Stimulated activated naive CD8-positive, alpha-beta T cell treated with anti-CD3 and anti-CD28 coated beads, Interleukin-15, Interleukin-2, amounts not matched to agents 100 ng/mL and 50 ng/mL, for 24 hours (primary cell): ENCODE results near the gene PVALB.

ENCODE experiments used
- H3K27ac Mint-ChIP-seq: one replicate; pipeline ENCODE4 v1.8.0; 2021; ENCODE audit warnings: mild to moderate bottlenecking, mixed read lengths
- H3K27me3 Mint-ChIP-seq: one replicate; pipeline ENCODE4 v1.8.0; 2021; ENCODE audit warnings: mixed read lengths
- H3K36me3 Mint-ChIP-seq: one replicate; pipeline ENCODE4 v1.8.0; 2021; ENCODE audit warnings: low read depth, mixed read lengths
- H3K4me1 Mint-ChIP-seq: one replicate; pipeline ENCODE4 v1.8.0; 2021; ENCODE audit warnings: low read depth, mixed read lengths
- H3K4me3 Mint-ChIP-seq: one replicate; pipeline ENCODE4 v1.8.0; 2021; ENCODE audit warnings: mild to moderate bottlenecking, mixed read lengths
- H3K9me3 Mint-ChIP-seq: one replicate; pipeline ENCODE4 v1.8.0; 2021; ENCODE audit warnings: mixed read lengths

Gene PVALB

DNA sequence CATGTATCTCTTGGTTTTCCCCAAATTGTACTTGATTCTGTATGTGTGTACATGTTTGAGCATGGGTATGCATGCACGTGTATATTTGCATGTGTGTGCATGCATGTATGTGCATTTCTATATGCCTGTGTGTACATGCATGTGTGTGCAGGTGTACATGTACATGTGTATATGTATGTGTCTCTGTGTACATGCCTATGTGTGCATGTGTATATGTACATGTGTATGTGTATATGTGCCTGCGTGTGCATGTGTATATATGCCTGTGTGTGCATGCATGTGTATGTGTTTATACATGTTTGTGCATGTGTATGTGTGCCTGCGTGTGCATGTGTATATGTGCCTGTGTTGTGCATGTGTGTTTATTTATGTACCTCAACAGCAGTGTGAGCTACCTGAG, 38.6 kb upstream of the PVALB start:
- Mint-ChIP-seq H3K9me3 (no peaks in the 10 kb centered on the region), H3K4me1 (peaks cover 24% of the 10 kb centered on the region), H3K27ac (no peak overlapping the region), H3K27me3 (peaks cover 5% of the 10 kb centered on the region), H3K4me3 (no peak overlapping the region), H3K36me3 (no peaks in the 10 kb centered on the region)

- Mint-ChIP-seq H3K9me3 (no peaks in the 10 kb centered on the region), H3K27ac (peak overlapping the region; percentile 70), H3K27me3 (peaks cover 5% of the 10 kb centered on the region), H3K36me3 (no peaks in the 10 kb centered on the region), H3K4me3 (peak overlapping the region; percentile 56), H3K4me1 (peaks cover 17% of the 10 kb centered on the region)
These were observed 36.7 kb upstream of the PVALB start for GRCh38 chr22:36853407-36854099.

- no peaks in the 10 kb centered on the region for H3K36me3 Mint-ChIP-seq
- H3K27me3 Mint-ChIP-seq = peaks cover 5% of the 10 kb centered on the region
- H3K9me3 Mint-ChIP-seq = no peaks in the 10 kb centered on the region
- H3K4me3 Mint-ChIP-seq = no peak overlapping the region
- H3K27ac Mint-ChIP-seq = no peak overlapping the region
- H3K4me1 Mint-ChIP-seq = peaks cover 17% of the 10 kb centered on the region
These were observed 35.5 kb upstream of the PVALB start for GRCh38 chr22:36852056-36852973.

DNA sequence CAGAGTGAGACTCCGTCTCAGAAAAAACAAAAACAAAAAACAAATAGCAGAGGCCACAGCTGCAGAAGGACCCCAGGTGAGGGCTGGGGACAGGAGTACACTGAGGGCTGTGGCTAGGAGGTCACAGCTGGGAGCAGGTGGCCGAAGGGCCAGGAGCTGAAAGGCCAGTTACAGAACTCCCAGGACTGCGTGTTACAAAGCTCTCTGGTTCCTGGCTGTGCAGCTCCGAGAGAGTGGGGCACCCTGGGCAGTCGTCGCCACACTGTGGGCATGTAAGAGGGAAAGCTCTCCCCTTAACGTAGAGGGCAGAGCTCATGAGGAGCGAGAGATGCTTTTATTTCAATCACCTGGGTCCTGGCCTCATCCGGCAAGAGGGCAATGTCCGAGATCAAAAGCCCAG, 33.8 kb upstream of the PVALB start:
- no peak overlapping the region for H3K27ac Mint-ChIP-seq
- no peak overlapping the region for H3K4me3 Mint-ChIP-seq
- H3K36me3 Mint-ChIP-seq = no peaks in the 10 kb centered on the region
- no peaks in the 10 kb centered on the region for H3K9me3 Mint-ChIP-seq
- peaks cover 5% of the 10 kb centered on the region for H3K27me3 Mint-ChIP-seq
- H3K4me1 Mint-ChIP-seq = peaks cover 8% of the 10 kb centered on the region

- Mint-ChIP-seq H3K36me3 (no peaks in the 10 kb centered on the region), H3K27me3 (peaks cover 8% of the 10 kb centered on the region), H3K9me3 (no peaks in the 10 kb centered on the region)
These were observed 33.2 kb upstream of the PVALB start for GRCh38 chr22:36850056-36850455.

DNA sequence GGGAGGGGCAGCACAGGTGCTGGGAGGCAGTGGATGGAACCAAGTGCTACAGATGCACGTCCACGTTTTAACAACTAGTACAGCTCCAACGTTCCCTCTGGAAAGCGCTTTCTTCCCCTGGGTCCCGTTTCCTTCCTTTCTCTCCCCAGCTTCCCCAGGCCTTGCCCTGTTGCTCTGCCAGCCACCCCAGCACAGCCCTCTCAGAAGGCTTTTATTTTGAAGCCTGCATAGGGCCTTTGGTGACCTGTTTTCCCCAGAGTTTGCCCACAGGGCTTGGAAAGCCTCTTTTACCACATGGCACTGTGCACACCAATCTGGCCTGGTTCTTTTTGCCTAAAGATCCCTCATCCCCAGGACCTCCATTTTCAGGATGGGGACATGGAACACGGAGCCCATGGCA, 30.1 kb upstream of the PVALB start:
- Mint-ChIP-seq H3K4me3 (no peak overlapping the region), H3K27ac (no peak overlapping the region), H3K9me3 (no peaks in the 10 kb centered on the region), H3K4me1 (no peaks in the 10 kb centered on the region), H3K27me3 (peaks cover 22% of the 10 kb centered on the region), H3K36me3 (no peaks in the 10 kb centered on the region)

More at GRCh38 chr22:36850056-36850455, 33.2 kb upstream of the PVALB start:
- no peak overlapping the region for H3K27ac Mint-ChIP-seq
- no peak overlapping the region for H3K4me3 Mint-ChIP-seq
- peaks cover 8% of the 10 kb centered on the region for H3K4me1 Mint-ChIP-seq

- Mint-ChIP-seq H3K27ac (no peak overlapping the region), H3K4me1 (no peaks in the 10 kb centered on the region), H3K27me3 (peaks cover 22% of the 10 kb centered on the region), H3K4me3 (no peak overlapping the region), H3K36me3 (no peaks in the 10 kb centered on the region), H3K9me3 (no peaks in the 10 kb centered on the region)
These were observed 29.4 kb upstream of the PVALB start for GRCh38 chr22:36846271-36846670.

DNA sequence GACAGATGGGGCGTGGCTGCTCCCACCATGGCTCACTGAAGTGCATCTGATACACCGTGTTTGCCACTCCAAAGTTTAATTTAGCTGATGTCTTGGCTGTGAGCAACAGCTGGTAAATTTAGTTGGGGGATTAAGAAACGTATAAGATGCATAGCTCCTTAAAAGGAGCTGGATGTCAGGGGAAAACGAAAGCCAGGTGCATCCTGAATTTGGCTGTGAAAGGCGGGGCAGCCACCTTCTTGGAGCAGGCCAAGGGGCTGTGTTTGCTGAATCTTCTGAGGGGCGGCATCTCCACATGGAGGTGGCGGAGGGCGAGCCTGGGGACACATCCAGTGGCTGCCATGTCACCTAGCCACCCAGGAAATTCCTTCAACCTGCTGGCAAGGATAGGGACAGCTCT, 23.3 kb upstream of the PVALB start:
- H3K27me3 Mint-ChIP-seq = peaks cover 29% of the 10 kb centered on the region
- peaks cover 8% of the 10 kb centered on the region for H3K4me1 Mint-ChIP-seq
- H3K4me3 Mint-ChIP-seq = no peak overlapping the region
- peaks cover 5% of the 10 kb centered on the region for H3K9me3 Mint-ChIP-seq
- no peak overlapping the region for H3K27ac Mint-ChIP-seq
- H3K36me3 Mint-ChIP-seq = peaks cover 6% of the 10 kb centered on the region

GRCh38 chr22:36839356-36840073, 22.7 kb upstream of the PVALB start:
- peaks cover 24% of the 10 kb centered on the region for H3K27me3 Mint-ChIP-seq
- H3K9me3 Mint-ChIP-seq = peaks cover 5% of the 10 kb centered on the region
- no peak overlapping the region for H3K27ac Mint-ChIP-seq
- peaks cover 8% of the 10 kb centered on the region for H3K4me1 Mint-ChIP-seq
- no peak overlapping the region for H3K4me3 Mint-ChIP-seq
- H3K36me3 Mint-ChIP-seq = peaks cover 6% of the 10 kb centered on the region

GRCh38 chr22:36838119-36839030, 21.5 kb upstream of the PVALB start:
- peaks cover 5% of the 10 kb centered on the region for H3K9me3 Mint-ChIP-seq
- H3K27ac Mint-ChIP-seq = no peak overlapping the region

GRCh38 chr22:36835903-36836302, 19.1 kb upstream of the PVALB start:
- H3K4me1 Mint-ChIP-seq = peaks cover 16% of the 10 kb centered on the region
- H3K27me3 Mint-ChIP-seq = peaks cover 31% of the 10 kb centered on the region
- H3K36me3 Mint-ChIP-seq = peaks cover 6% of the 10 kb centered on the region
- peaks cover 5% of the 10 kb centered on the region for H3K9me3 Mint-ChIP-seq
- H3K27ac Mint-ChIP-seq = no peak overlapping the region
- H3K4me3 Mint-ChIP-seq = no peak overlapping the region

More at GRCh38 chr22:36838119-36839030, 21.5 kb upstream of the PVALB start:
- H3K36me3 Mint-ChIP-seq = peaks cover 6% of the 10 kb centered on the region
- peaks cover 8% of the 10 kb centered on the region for H3K4me1 Mint-ChIP-seq
- H3K27me3 Mint-ChIP-seq = peaks cover 21% of the 10 kb centered on the region
- H3K4me3 Mint-ChIP-seq = no peak overlapping the region

DNA sequence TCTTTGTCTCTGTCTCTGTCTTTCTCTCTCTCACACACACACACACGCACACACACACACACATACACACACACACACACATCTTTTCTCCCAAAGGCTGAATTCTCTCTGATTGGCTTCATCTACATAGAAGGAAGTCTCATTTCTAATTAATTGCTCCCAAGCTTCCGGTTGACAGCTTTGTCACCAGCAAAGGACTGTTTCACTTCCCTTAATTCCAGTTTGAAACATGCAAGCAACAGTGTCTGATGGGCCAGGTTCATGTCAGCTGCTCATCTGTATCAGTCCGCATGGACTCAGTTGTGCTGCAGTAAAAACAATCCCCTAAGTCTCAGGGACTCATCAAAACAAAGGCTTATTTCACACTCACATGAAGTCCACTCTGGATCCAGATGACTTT, 16.2 kb upstream of the PVALB start:
- H3K9me3 Mint-ChIP-seq = peaks cover 5% of the 10 kb centered on the region
- peaks cover 30% of the 10 kb centered on the region for H3K27me3 Mint-ChIP-seq
- peaks cover 15% of the 10 kb centered on the region for H3K4me1 Mint-ChIP-seq
- H3K36me3 Mint-ChIP-seq = peaks cover 6% of the 10 kb centered on the region
- H3K27ac Mint-ChIP-seq = no peak overlapping the region
- H3K4me3 Mint-ChIP-seq = no peak overlapping the region

DNA sequence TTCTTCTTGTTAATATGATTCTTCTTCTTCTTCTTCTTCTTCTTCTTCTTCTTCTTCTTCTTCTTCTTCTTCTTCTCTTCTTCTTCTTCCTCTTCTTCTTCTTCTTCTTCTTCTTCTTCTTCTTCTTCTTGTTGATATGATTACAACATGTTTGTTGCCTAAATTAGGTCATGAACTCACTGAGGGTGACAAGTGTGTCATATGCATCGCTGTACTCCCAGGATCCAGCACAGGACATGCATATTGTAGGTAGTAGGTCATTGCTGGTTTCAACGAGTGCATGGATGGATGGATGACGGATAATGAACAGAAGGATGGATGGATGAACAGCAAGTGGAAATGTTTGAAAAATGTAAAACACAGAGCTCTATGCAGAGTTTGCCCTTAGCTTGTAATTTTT, 14.9 kb upstream of the PVALB start:
- Mint-ChIP-seq H3K27ac (no peak overlapping the region), H3K4me3 (no peak overlapping the region), H3K4me1 (peaks cover 15% of the 10 kb centered on the region), H3K9me3 (no peaks in the 10 kb centered on the region), H3K36me3 (no peaks in the 10 kb centered on the region), H3K27me3 (peaks cover 30% of the 10 kb centered on the region)

DNA sequence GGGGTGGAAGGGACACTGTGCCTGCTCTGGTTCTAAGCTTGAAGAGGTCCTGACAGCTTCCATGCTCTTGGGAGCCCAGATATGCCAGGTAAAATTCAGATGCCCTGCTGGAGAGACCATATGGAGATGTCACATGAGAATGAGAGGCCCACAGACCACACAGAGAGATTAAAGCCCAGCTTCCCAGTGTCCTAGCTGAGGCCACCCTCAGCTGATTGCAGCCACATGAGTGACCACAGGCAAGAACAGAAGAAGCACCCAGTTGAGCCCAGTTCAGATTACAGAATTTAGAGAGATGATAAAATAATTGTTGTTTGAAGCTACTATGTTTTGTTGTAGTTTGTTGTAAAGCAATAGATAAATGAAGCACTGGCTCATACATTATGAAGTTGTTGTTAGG, 14.4 kb upstream of the PVALB start:
- H3K27me3 Mint-ChIP-seq = peaks cover 29% of the 10 kb centered on the region

More for the DNA sequence above, 14.4 kb upstream of the PVALB start:
- H3K4me3 Mint-ChIP-seq = no peak overlapping the region
- H3K9me3 Mint-ChIP-seq = no peaks in the 10 kb centered on the region
- H3K4me1 Mint-ChIP-seq = peaks cover 15% of the 10 kb centered on the region
- no peaks in the 10 kb centered on the region for H3K36me3 Mint-ChIP-seq
- no peak overlapping the region for H3K27ac Mint-ChIP-seq
